ENCODE measurements around the gene LAMA5. TPM values are rescaled to one million over a fixed set of nuclear protein-coding genes. Genes with fewer than 3 reads are reported as not detected.

Gene LAMA5
- total and polyA plus RNA-seq, 2 experiments from 2014 or later, result 71.3 to 252 TPM

GRCh38 chr20:62344092-62344491, 23.0 kb downstream of the LAMA5 start:
- Histone ChIP-seq H4K20me1 (ENCODE audit: insufficient read depth, poor library complexity, severe bottlenecking) (no peaks in the 10 kb centered on the region), H3K4me1 (ENCODE audit: insufficient read depth) (no peaks in the 10 kb centered on the region), H3K4me2 (no peak overlapping the region), H3K27me3 (no peaks in the 10 kb centered on the region), H2AFZ (no peak overlapping the region), H3K9me3 (ENCODE audit: low read depth) (no peaks in the 10 kb centered on the region), H3K79me2 (peaks cover 9% of the 10 kb centered on the region), H3K4me3 (no peak overlapping the region), H3K27ac (no peak overlapping the region), H3K9me2 (replicated peaks; ENCODE audit: insufficient read depth) (no peaks in the 10 kb centered on the region), H3K36me3 (replicated peaks; ENCODE audit: insufficient read depth, low read depth) (peaks cover 7% of the 10 kb centered on the region)
- TF ChIP-seq EZH2phosphoT487 (IDR thresholded peaks at IDR 0.05; ENCODE audit: low read depth, severe bottlenecking, unreplicated experiment) (no peak), CTCF (IDR thresholded peaks at IDR 0.05; ENCODE audit: poor library complexity) (no peak), EZH2 (IDR thresholded peaks at IDR 0.05; ENCODE audit: borderline replicate concordance) (no peak)
- no peak for DNase-seq (ENCODE audit: low spot score)
- WGBS (ENCODE audit: low lambda C conversion rate, missing lambda C conversion rate), result 97% methylated on average over 5 of the region's 5 CpGs

GRCh38 chr20:62342910-62343309, 24.2 kb downstream of the LAMA5 start:
- H3K4me2 ChIP-seq, result no peak overlapping the region
- H3K27me3 ChIP-seq, result no peaks in the 10 kb centered on the region
- H3K9me2 ChIP-seq (replicated peaks; ENCODE audit: insufficient read depth), result no peaks in the 10 kb centered on the region
- peaks cover 7% of the 10 kb centered on the region for H3K36me3 ChIP-seq (replicated peaks; ENCODE audit: insufficient read depth, low read depth)
- no peak for TF ChIP-seq CTCF (IDR thresholded peaks at IDR 0.05; ENCODE audit: poor library complexity)
- TF ChIP-seq EZH2phosphoT487 (IDR thresholded peaks at IDR 0.05; ENCODE audit: low read depth, severe bottlenecking, unreplicated experiment), result no peak
- TF ChIP-seq EZH2 (IDR thresholded peaks at IDR 0.05; ENCODE audit: borderline replicate concordance), result no peak
- no peaks in the 10 kb centered on the region for H3K4me1 ChIP-seq (ENCODE audit: insufficient read depth)
- H3K79me2 ChIP-seq, result peaks cover 9% of the 10 kb centered on the region
- H2AFZ ChIP-seq, result no peak overlapping the region
- H4K20me1 ChIP-seq (ENCODE audit: insufficient read depth, poor library complexity, severe bottlenecking), result no peaks in the 10 kb centered on the region
- WGBS (ENCODE audit: low lambda C conversion rate, missing lambda C conversion rate), result 83% methylated on average over 10 of the region's 10 CpGs
- no peak overlapping the region for H3K27ac ChIP-seq
- H3K4me3 ChIP-seq, result no peak overlapping the region
- H3K9me3 ChIP-seq (ENCODE audit: low read depth), result no peaks in the 10 kb centered on the region
- no peak for DNase-seq (ENCODE audit: low spot score)

GRCh38 chr20:62339647-62340062, 27.5 kb downstream of the LAMA5 start:
- no peak overlapping the region for H3K4me3 ChIP-seq
- no peaks in the 10 kb centered on the region for H3K4me1 ChIP-seq (ENCODE audit: insufficient read depth)
- no peaks in the 10 kb centered on the region for H3K9me2 ChIP-seq (replicated peaks; ENCODE audit: insufficient read depth)
- peaks cover 9% of the 10 kb centered on the region for H3K79me2 ChIP-seq
- no peak overlapping the region for H3K27ac ChIP-seq
- H3K27me3 ChIP-seq, result no peaks in the 10 kb centered on the region
- H2AFZ ChIP-seq, result no peak overlapping the region
- no peak for DNase-seq (ENCODE audit: low spot score)
- H3K9me3 ChIP-seq (ENCODE audit: low read depth), result no peaks in the 10 kb centered on the region
- H3K4me2 ChIP-seq, result no peak overlapping the region
- H4K20me1 ChIP-seq (ENCODE audit: insufficient read depth, poor library complexity, severe bottlenecking), result no peaks in the 10 kb centered on the region
- 92% methylated on average over 13 of the region's 14 CpGs for WGBS (ENCODE audit: low lambda C conversion rate, missing lambda C conversion rate)
- H3K36me3 ChIP-seq (replicated peaks; ENCODE audit: insufficient read depth, low read depth), result peaks cover 7% of the 10 kb centered on the region
- TF ChIP-seq CTCF (IDR thresholded peaks at IDR 0.05; ENCODE audit: poor library complexity) (no peak), EZH2phosphoT487 (IDR thresholded peaks at IDR 0.05; ENCODE audit: low read depth, severe bottlenecking, unreplicated experiment) (no peak), EZH2 (IDR thresholded peaks at IDR 0.05; ENCODE audit: borderline replicate concordance) (no peak)

- Histone ChIP-seq H3K27me3 (no peaks in the 10 kb centered on the region), H3K9me2 (replicated peaks; ENCODE audit: insufficient read depth) (no peaks in the 10 kb centered on the region), H3K36me3 (replicated peaks; ENCODE audit: insufficient read depth, low read depth) (peaks cover 7% of the 10 kb centered on the region), H2AFZ (no peak overlapping the region), H3K9me3 (ENCODE audit: low read depth) (no peaks in the 10 kb centered on the region), H4K20me1 (ENCODE audit: insufficient read depth, poor library complexity, severe bottlenecking) (no peaks in the 10 kb centered on the region), H3K27ac (no peak overlapping the region), H3K79me2 (peaks cover 9% of the 10 kb centered on the region), H3K4me1 (ENCODE audit: insufficient read depth) (no peaks in the 10 kb centered on the region), H3K4me2 (no peak overlapping the region), H3K4me3 (no peak overlapping the region)
- no peak for DNase-seq (ENCODE audit: low spot score)
- TF ChIP-seq EZH2 (IDR thresholded peaks at IDR 0.05; ENCODE audit: borderline replicate concordance) (no peak), CTCF (IDR thresholded peaks at IDR 0.05; ENCODE audit: poor library complexity) (no peak), EZH2phosphoT487 (IDR thresholded peaks at IDR 0.05; ENCODE audit: low read depth, severe bottlenecking, unreplicated experiment) (no peak)
- WGBS (ENCODE audit: low lambda C conversion rate, missing lambda C conversion rate), result over 99% methylated on average over 16 of the region's 16 CpGs
Observed at GRCh38 chr20:62338294-62338620, 28.9 kb downstream of the LAMA5 start.
